ENCODE results near the gene BRIP1. TPM values are rescaled to one million over a fixed set of nuclear protein-coding genes. Genes with fewer than 3 reads are reported as not detected.

Gene BRIP1
- total RNA-seq, 1 experiment from 2014 or later = 13.8 TPM

DNA sequence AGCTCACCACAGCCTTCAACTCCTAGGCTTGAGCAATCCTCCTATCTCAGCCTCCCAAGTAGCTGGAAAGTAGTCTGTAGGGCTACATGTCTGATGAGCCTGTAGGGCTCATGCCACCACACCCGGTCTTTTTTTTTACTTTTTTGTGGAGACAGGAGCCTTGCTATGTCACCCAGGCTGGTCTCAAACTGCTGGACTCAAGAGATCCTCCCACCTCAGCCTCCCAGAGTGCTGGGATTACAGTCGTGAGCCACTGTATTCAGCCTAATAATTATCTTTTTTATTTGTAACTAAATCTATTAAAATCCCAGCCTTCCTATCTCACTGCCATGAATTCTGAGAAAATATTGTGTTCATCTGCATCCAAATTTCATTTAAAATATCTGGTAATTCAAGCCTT, 15.1 kb downstream of the BRIP1 start:
- Mint-ChIP-seq H3K4me3 (no peak overlapping the region), H3K27me3 (ENCODE audit: low read depth) (no peaks in the 10 kb centered on the region), H3K27ac (no peak overlapping the region), H3K9me3 (no peaks in the 10 kb centered on the region), H3K4me1 (no peaks in the 10 kb centered on the region), H3K36me3 (peaks cover 34% of the 10 kb centered on the region)
- no peak for DNase-seq (ENCODE audit: low spot score)
- no peak for ATAC-seq
- TF ChIP-seq PREB (CRISPR knock-in tag; IDR thresholded peaks at IDR 0.05; ENCODE audit: borderline replicate concordance) (no peak), GABPB1 (CRISPR knock-in tag; IDR thresholded peaks at IDR 0.05) (no peak), SMAD4 (CRISPR knock-in tag; IDR thresholded peaks at IDR 0.05) (no peak), FOXJ3 (CRISPR knock-in tag; IDR thresholded peaks at IDR 0.05; ENCODE audit: borderline replicate concordance) (no peak), PRRX2 (CRISPR knock-in tag; IDR thresholded peaks at IDR 0.05) (no peak), ATF1 (CRISPR knock-in tag; IDR thresholded peaks at IDR 0.05) (no peak), AR (CRISPR knock-in tag; IDR thresholded peaks at IDR 0.05) (no peak), FOXK1 (CRISPR knock-in tag; IDR thresholded peaks at IDR 0.05) (no peak), ZBTB21 (CRISPR knock-in tag; IDR thresholded peaks at IDR 0.05; ENCODE audit: borderline replicate concordance) (no peak), MYBL2 (CRISPR knock-in tag; IDR thresholded peaks at IDR 0.05) (no peak), JUN (CRISPR knock-in tag; IDR thresholded peaks at IDR 0.05) (no peak), TP53 (CRISPR knock-in tag; IDR thresholded peaks at IDR 0.05) (no peak)
- TF ChIP-seq, protein P1, sequence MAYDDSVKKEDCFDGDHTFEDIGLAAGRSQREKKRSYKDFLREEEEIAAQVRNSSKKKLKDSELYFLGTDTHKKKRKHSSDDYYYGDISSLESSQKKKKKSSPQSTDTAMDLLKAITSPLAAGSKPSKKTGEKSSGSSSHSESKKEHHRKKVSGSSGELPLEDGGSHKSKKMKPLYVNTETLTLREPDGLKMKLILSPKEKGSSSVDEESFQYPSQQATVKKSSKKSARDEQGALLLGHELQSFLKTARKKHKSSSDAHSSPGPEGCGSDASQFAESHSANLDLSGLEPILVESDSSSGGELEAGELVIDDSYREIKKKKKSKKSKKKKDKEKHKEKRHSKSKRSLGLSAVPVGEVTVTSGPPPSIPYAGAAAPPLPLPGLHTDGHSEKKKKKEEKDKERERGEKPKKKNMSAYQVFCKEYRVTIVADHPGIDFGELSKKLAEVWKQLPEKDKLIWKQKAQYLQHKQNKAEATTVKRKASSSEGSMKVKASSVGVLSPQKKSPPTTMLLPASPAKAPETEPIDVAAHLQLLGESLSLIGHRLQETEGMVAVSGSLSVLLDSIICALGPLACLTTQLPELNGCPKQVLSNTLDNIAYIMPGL (CRISPR knock-in tag; IDR thresholded peaks at IDR 0.05) = no peak
- TF ChIP-seq, protein P2, sequence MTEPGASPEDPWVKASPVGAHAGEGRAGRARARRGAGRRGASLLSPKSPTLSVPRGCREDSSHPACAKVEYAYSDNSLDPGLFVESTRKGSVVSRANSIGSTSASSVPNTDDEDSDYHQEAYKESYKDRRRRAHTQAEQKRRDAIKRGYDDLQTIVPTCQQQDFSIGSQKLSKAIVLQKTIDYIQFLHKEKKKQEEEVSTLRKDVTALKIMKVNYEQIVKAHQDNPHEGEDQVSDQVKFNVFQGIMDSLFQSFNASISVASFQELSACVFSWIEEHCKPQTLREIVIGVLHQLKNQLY (CRISPR knock-in tag; IDR thresholded peaks at IDR 0.05) = no peak
- TF ChIP-seq, protein P3, sequence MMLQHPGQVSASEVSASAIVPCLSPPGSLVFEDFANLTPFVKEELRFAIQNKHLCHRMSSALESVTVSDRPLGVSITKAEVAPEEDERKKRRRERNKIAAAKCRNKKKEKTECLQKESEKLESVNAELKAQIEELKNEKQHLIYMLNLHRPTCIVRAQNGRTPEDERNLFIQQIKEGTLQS (CRISPR knock-in tag; conservative IDR thresholded peaks at IDR 0.05) = no peak
- TF ChIP-seq, protein P4, sequence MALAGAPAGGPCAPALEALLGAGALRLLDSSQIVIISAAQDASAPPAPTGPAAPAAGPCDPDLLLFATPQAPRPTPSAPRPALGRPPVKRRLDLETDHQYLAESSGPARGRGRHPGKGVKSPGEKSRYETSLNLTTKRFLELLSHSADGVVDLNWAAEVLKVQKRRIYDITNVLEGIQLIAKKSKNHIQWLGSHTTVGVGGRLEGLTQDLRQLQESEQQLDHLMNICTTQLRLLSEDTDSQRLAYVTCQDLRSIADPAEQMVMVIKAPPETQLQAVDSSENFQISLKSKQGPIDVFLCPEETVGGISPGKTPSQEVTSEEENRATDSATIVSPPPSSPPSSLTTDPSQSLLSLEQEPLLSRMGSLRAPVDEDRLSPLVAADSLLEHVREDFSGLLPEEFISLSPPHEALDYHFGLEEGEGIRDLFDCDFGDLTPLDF (CRISPR knock-in tag; IDR thresholded peaks at IDR 0.05) = no peak
- POLR2A ChIA-PET = no interaction called here
- CTCF ChIA-PET = no interaction called here

DNA sequence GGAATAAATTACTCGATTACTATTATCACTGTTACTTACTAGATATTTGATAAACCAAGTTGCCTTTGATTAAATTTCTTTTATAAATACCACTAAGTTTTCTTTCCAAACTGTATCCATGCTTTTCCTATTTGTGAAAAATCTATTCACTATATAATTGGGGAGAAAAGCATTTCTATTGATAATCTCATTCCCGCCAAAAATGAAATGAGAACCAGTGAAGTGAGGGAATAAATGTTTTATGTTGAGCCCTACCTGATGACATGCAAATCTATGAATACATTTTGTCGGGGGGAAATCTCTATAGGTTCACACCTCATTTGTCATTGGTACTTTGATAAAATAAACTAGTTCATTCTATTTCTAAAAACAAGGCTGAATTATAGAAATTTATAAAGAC, 15.7 kb downstream of the BRIP1 start:
- ChIA-PET POLR2A (no interaction called here), CTCF (no interaction called here)
- H3K36me3 Mint-ChIP-seq = peaks cover 37% of the 10 kb centered on the region
- H3K4me1 Mint-ChIP-seq = no peaks in the 10 kb centered on the region
- no peaks in the 10 kb centered on the region for H3K27me3 Mint-ChIP-seq (ENCODE audit: low read depth)
- ATAC-seq (no peak), DNase-seq (ENCODE audit: low spot score) (no peak)
- H3K27ac Mint-ChIP-seq = no peak overlapping the region
- H3K4me3 Mint-ChIP-seq = no peak overlapping the region
- H3K9me3 Mint-ChIP-seq = no peaks in the 10 kb centered on the region
- TF ChIP-seq, protein P3 (CRISPR knock-in tag; conservative IDR thresholded peaks at IDR 0.05) = no peak
- no peak for TF ChIP-seq SMAD4 (CRISPR knock-in tag; IDR thresholded peaks at IDR 0.05)
- TF ChIP-seq, protein P5, sequence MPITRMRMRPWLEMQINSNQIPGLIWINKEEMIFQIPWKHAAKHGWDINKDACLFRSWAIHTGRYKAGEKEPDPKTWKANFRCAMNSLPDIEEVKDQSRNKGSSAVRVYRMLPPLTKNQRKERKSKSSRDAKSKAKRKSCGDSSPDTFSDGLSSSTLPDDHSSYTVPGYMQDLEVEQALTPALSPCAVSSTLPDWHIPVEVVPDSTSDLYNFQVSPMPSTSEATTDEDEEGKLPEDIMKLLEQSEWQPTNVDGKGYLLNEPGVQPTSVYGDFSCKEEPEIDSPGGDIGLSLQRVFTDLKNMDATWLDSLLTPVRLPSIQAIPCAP (CRISPR knock-in tag; IDR thresholded peaks at IDR 0.05) = no peak
- TF ChIP-seq RORB (CRISPR knock-in tag; IDR thresholded peaks at IDR 0.05) = no peak
- TF ChIP-seq MAX (CRISPR knock-in tag; IDR thresholded peaks at IDR 0.05) = no peak
- no peak for TF ChIP-seq ELF4 (CRISPR knock-in tag; IDR thresholded peaks at IDR 0.05; ENCODE audit: low read depth)
- TF ChIP-seq, protein P6, sequence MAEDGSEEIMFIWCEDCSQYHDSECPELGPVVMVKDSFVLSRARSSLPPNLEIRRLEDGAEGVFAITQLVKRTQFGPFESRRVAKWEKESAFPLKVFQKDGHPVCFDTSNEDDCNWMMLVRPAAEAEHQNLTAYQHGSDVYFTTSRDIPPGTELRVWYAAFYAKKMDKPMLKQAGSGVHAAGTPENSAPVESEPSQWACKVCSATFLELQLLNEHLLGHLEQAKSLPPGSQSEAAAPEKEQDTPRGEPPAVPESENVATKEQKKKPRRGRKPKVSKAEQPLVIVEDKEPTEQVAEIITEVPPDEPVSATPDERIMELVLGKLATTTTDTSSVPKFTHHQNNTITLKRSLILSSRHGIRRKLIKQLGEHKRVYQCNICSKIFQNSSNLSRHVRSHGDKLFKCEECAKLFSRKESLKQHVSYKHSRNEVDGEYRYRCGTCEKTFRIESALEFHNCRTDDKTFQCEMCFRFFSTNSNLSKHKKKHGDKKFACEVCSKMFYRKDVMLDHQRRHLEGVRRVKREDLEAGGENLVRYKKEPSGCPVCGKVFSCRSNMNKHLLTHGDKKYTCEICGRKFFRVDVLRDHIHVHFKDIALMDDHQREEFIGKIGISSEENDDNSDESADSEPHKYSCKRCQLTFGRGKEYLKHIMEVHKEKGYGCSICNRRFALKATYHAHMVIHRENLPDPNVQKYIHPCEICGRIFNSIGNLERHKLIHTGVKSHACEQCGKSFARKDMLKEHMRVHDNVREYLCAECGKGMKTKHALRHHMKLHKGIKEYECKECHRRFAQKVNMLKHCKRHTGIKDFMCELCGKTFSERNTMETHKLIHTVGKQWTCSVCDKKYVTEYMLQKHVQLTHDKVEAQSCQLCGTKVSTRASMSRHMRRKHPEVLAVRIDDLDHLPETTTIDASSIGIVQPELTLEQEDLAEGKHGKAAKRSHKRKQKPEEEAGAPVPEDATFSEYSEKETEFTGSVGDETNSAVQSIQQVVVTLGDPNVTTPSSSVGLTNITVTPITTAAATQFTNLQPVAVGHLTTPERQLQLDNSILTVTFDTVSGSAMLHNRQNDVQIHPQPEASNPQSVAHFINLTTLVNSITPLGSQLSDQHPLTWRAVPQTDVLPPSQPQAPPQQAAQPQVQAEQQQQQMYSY (CRISPR knock-in tag; IDR thresholded peaks at IDR 0.05) = no peak
- no peak for TF ChIP-seq MXD4 (CRISPR knock-in tag; IDR thresholded peaks at IDR 0.05; ENCODE audit: borderline replicate concordance)
